Liver (tissue), 3 donors: Measurements from ENCODE around the gene ABTB2.

Source experiments
- ATF3 ChIP-seq: IDR thresholded peaks from 2 replicates; pipeline ENCODE4 v1.6.1; 2016; ENCODE audit warnings: antibody characterized with exemption
- CTCF ChIP-seq: fragments of 150-350 bp; IDR thresholded peaks from 2 replicates; pipeline ENCODE4 v1.5.1; 2017; ENCODE audit warnings: improper control_type of control experiment, low read depth, low read length; ENCODE audit not compliant: missing input control
- HNF4A ChIP-seq, 2 donors: conservative IDR thresholded peaks; 2 replicates each; pipeline ENCODE4 v1.6.1; 2016; ENCODE audit warnings: antibody characterized with exemption in 2 of 2, mild to moderate bottlenecking in 2 of 2
- MAX ChIP-seq: IDR thresholded peaks from 2 replicates; pipeline ENCODE4 v1.6.1; 2016; ENCODE audit warnings: antibody characterized with exemption
- REST ChIP-seq: IDR thresholded peaks from 2 replicates; pipeline ENCODE4 v1.6.1; 2016; ENCODE audit warnings: antibody characterized with exemption, mild to moderate bottlenecking
- ZBTB33 ChIP-seq: IDR thresholded peaks from 2 replicates; pipeline ENCODE4 v1.6.1; 2016; ENCODE audit warnings: antibody characterized with exemption
- donor health status: healthy.
- donor health status: healthy.

GRCh38 chr11:34132261-34132965 is 225.4 kb downstream of the ABTB2 start:
- TF ChIP-seq ATF3 (no peak), CTCF (no peak), HNF4A (conservative IDR thresholded peaks at IDR 0.05) (no peak), REST (no peak), ZBTB33 (no peak), MAX (no peak)
